Transverse colon (tissue), 4 donors: ENCODE results near the gene CCND2. TPM values are rescaled to one million over a fixed set of nuclear protein-coding genes. Genes with fewer than 3 reads are reported as not detected.
A peak's percentile ranks its signal among the peaks of the same experiment; 100 is the strongest.

Experiments used
- DNase-seq: peaks from one replicate; pipeline ENCODE4 v3.0.0-alpha.2; 2019
- H3K27ac ChIP-seq, 4 donors: fragments of 200-600 bp; sonication (generic); 2 replicates each; pipeline ENCODE4 v1.5.1; 2016 to 2018; ENCODE audit warnings: inconsistent platforms in 4 of 4
- H3K27me3 ChIP-seq: fragments of 200-600 bp; sonication (generic); 2 replicates; pipeline ENCODE4 v1.5.1; 2017; ENCODE audit warnings: inconsistent platforms
- H3K36me3 ChIP-seq, 4 donors: fragments of 200-600 bp; sonication (generic); 2 replicates each; pipeline ENCODE4 v1.5.1; 2017 to 2019; ENCODE audit warnings: inconsistent platforms in 4 of 4
- H3K4me1 ChIP-seq, 4 donors: fragments of 200-600 bp; sonication (generic); 2 replicates each; pipeline ENCODE4 v1.5.1; 2017 to 2020; ENCODE audit warnings: inconsistent platforms in 4 of 4
- H3K4me3 ChIP-seq, 4 donors: fragments of 200-600 bp; sonication (generic); 1 replicate in 1 of 4; 2 replicates in 3 of 4; pipeline versions ENCODE4 v1.5.1 to v1.6.1; 2017 to 2019; ENCODE audit warnings: inconsistent platforms in 4 of 4
- H3K9me3 ChIP-seq, 2 donors: fragments of 200-600 bp; sonication (generic); 2 replicates each; pipeline ENCODE4 v1.5.1; 2017 to 2019; ENCODE audit warnings: inconsistent platforms in 2 of 2
- CTCF ChIP-seq, 5 experiments: fragments of 200-600 bp in 3 of 5; fragments of 450-650 bp in 2 of 5; sonication (generic) in 3 of 5; IDR thresholded peaks; 1 replicate in 2 of 5; 2 replicates in 3 of 5; pipeline ENCODE4 v1.5.1; 2016 to 2017; ENCODE audit warnings: antibody characterized with exemption in 5 of 5, inconsistent platforms in 3 of 5, mild to moderate bottlenecking in 2 of 5, moderate library complexity in 1 of 5
- EP300 ChIP-seq: sonication (generic); formaldehyde crosslinking; IDR thresholded peaks from one replicate; pipeline ENCODE4 v1.6.1; 2017; ENCODE audit warnings: antibody characterized with exemption, low read depth
- POLR2A ChIP-seq: fragments of 450-650 bp; IDR thresholded peaks from one replicate; pipeline ENCODE4 v1.6.1; 2016; ENCODE audit warnings: antibody characterized with exemption, mild to moderate bottlenecking, moderate library complexity
- POLR2AphosphoS5 ChIP-seq, 3 donors: sonication (generic); formaldehyde crosslinking; IDR thresholded peaks; one replicate each; pipeline ENCODE4 v1.6.1; 2016; ENCODE audit warnings: antibody characterized with exemption in 3 of 3
- WGBS, 2 donors: methylation state at CpG; one replicate each; pipeline ENCODE4 v1.1.5; 2018; ENCODE audit warnings: low coverage in 1 of 2; 5-methylcytosine and 5-hydroxymethylcytosine counted together
- in situ Hi-C, 4 donors: fragments of 200-750 bp; cut with MboI; loops; one replicate each; pipeline versions ENCODE4 v1.15.0 to v1.15.1; 2017; ENCODE audit warnings: low sequenced_read_pairs in 3 of 4, low pct_ligation_motif_present in 1 of 4, low pct_unique_long_range_greater_than_20kb in 1 of 4
- intact Hi-C: fragments of 100-400 bp; cut with DNase I; formaldehyde crosslinking; loops from one replicate; pipeline ENCODE4 v1.15.1; 2023; ENCODE audit warnings: low total_unique reads
- total RNA-seq, 4 donors: library from RNA; depleted of rRNA; stranded (reverse); fragments of >200 nt; gene quantifications; one replicate each; pipeline ENCODE4 v1.1.0, GENCODE V29; 2016

Gene CCND2
- total RNA-seq, 4 donors from 2014 or later: 32.9 to 132 (median 58.8) TPM

GRCh38 chr12:4270831-4271716 is 2.5 kb upstream of the CCND2 start:
- WGBS, 2 donors: 0 to 1% methylated on average over 1 to 50 of the region's 52 CpGs
- TF ChIP-seq CTCF (IDR thresholded peaks at IDR 0.05): no peak
- TF ChIP-seq POLR2AphosphoS5 (IDR thresholded peaks at IDR 0.05): peak; percentile 39 to 57 (median 54)
- TF ChIP-seq POLR2A: peak; percentile 44
- TF ChIP-seq EP300: no peak
- intact Hi-C loops: loop anchor here (10.0 kb wide), 1 partner anchor 276 kb away; no protein-coding TSS in a partner anchor

GRCh38 chr12:4271717-4272423 is 1.7 kb upstream of the CCND2 start:
- Histone ChIP-seq H3K27ac (peak overlapping the region; percentile 92 to 97 (median 95)), H3K36me3 (no peaks in the 10 kb centered on the region), H3K4me3 (peak overlapping the region; percentile 46 to 82 (median 62)), H3K4me1 (peaks cover 6 to 53% (median 45%) of the 10 kb centered on the region in 4 donors), H3K9me3 (no peaks in the 10 kb centered on the region), H3K27me3 (peaks cover 8% of the 10 kb centered on the region)
- intact Hi-C loops (loop anchor here (10.0 kb wide), 1 partner anchor 277 kb away; no protein-coding TSS in a partner anchor), in situ Hi-C loops (loop anchor here in 2 of 4 donors (10.0 kb wide), 4 partner anchors 157 to 397 kb away; partner anchors contain the start of gene PARP11 (in 1 of the 2))
- WGBS, 2 donors: 1% methylated on average over 43 of the region's 43 CpGs; no CpG with 5 or more reads in 1 of the 2 donors
- TF ChIP-seq EP300 (no peak), POLR2AphosphoS5 (IDR thresholded peaks at IDR 0.05) (peak; percentile 77 to 90 (median 82)), POLR2A (peak; percentile 63)
- DNase-seq: peak; percentile 88

More at GRCh38 chr12:4270831-4271716, 2.5 kb upstream of the CCND2 start:
- peak overlapping the region; percentile 92 to 97 (median 95) for H3K27ac ChIP-seq
- no peaks in the 10 kb centered on the region for H3K36me3 ChIP-seq
- no peaks in the 10 kb centered on the region for H3K9me3 ChIP-seq
- H3K4me1 ChIP-seq: peaks cover 6 to 45% (median 38%) of the 10 kb centered on the region in 4 donors
- DNase-seq: peak; percentile 75
- in situ Hi-C loops: loop anchor here in 2 of 4 donors (10.0 kb wide), 4 partner anchors 156 to 396 kb away; partner anchors contain the start of gene PARP11 (in 1 of the 2)
- peak overlapping the region; percentile 46 to 82 (median 62) for H3K4me3 ChIP-seq
- peaks cover 8% of the 10 kb centered on the region for H3K27me3 ChIP-seq

GRCh38 chr12:4272424-4273272 is 914 bp upstream of the CCND2 start:
- intact Hi-C loops: loop anchor here (10.0 kb wide), 1 partner anchor 278 kb away; no protein-coding TSS in a partner anchor

More at GRCh38 chr12:4272424-4273272, 914 bp upstream of the CCND2 start:
- Histone ChIP-seq H3K4me3 (peak overlapping the region; percentile 0 to 82 (median 62)), H3K4me1 (peaks cover 6 to 61% (median 53%) of the 10 kb centered on the region in 4 donors), H3K27ac (peak overlapping the region; percentile 92 to 97 (median 95)), H3K9me3 (no peaks in the 10 kb centered on the region), H3K36me3 (no peaks in the 10 kb centered on the region), H3K27me3 (peaks cover 8% of the 10 kb centered on the region)
- TF ChIP-seq POLR2A (peak; percentile 22), EP300 (no peak), CTCF (IDR thresholded peaks at IDR 0.05) (no peak), POLR2AphosphoS5 (IDR thresholded peaks at IDR 0.05) (peak in 2 of 3 donors; percentile 9 to 27)
- in situ Hi-C loops: loop anchor here in 2 of 4 donors (10.0 kb wide), 4 partner anchors 158 to 398 kb away; partner anchors contain the start of gene PARP11 (in 1 of the 2)
- DNase-seq: peak; percentile 72
- 0 to 2% methylated on average over 4 to 57 of the region's 62 CpGs for WGBS, 2 donors
